Stimulated activated CD8-positive, alpha-beta memory T cell treated with anti-CD3 and anti-CD28 coated beads, Interleukin-12 subunit alpha, Interleukin-12 subunit beta, amount 100 ng/mL, for 24 hours (primary cell): ENCODE data around the gene FAM221B.

Experiments
- DNase-seq: peaks from one replicate; pipeline ENCODE4 v3.0.0-alpha.2; 2020; ENCODE audit errors: extremely low read depth

Gene FAM221B

GRCh38 chr9:35828716-35829083 is at the start of gene FAM221B:
TSS of gene FAM221B (minus strand) at chr9:35828732. CDS start at chr9:35826161, 2,571 bp downstream.
- DNase-seq = no peak

- no peak for DNase-seq
Measured at GRCh38 chr9:35872505-35872904, 44.0 kb upstream of the FAM221B start.

GRCh38 chr9:35871545-35871944 is 43.0 kb upstream of the FAM221B start:
- no peak for DNase-seq

GRCh38 chr9:35870351-35870923 is 41.9 kb upstream of the FAM221B start, which contains the start of gene OR13J1:
TSS of gene OR13J1 (minus strand) at chr9:35870401. CDS start at chr9:35870401, 0 bp downstream.
- no peak for DNase-seq

GRCh38 chr9:35869621-35870216 is 41.2 kb upstream of the FAM221B start:
- no peak for DNase-seq

GRCh38 chr9:35868933-35869332 is 40.4 kb upstream of the FAM221B start:
- DNase-seq = no peak

- DNase-seq = no peak
Measured at GRCh38 chr9:35867538-35867937, 39.0 kb upstream of the FAM221B start.

GRCh38 chr9:35864695-35865255 is 36.2 kb upstream of the FAM221B start:
- DNase-seq = no peak

- DNase-seq = no peak
Measured at GRCh38 chr9:35863583-35863982, 35.1 kb upstream of the FAM221B start.

GRCh38 chr9:35862328-35862727 is 33.8 kb upstream of the FAM221B start:
- DNase-seq = no peak

GRCh38 chr9:35861161-35861897 is 32.8 kb upstream of the FAM221B start:
- DNase-seq = no peak

- DNase-seq = no peak
Measured at GRCh38 chr9:35859990-35860339, 31.4 kb upstream of the FAM221B start.

- DNase-seq = no peak
Measured at GRCh38 chr9:35859310-35859989, 30.9 kb upstream of the FAM221B start.

GRCh38 chr9:35858458-35858857 is 29.9 kb upstream of the FAM221B start:
- no peak for DNase-seq

GRCh38 chr9:35856882-35857281 is 28.4 kb upstream of the FAM221B start:
- no peak for DNase-seq

- DNase-seq = no peak
Measured at GRCh38 chr9:35856206-35856605, 27.7 kb upstream of the FAM221B start.

GRCh38 chr9:35854091-35854762 is 25.7 kb upstream of the FAM221B start:
- no peak for DNase-seq

- DNase-seq = no peak
Measured at GRCh38 chr9:35852876-35853865, 24.6 kb upstream of the FAM221B start.

- DNase-seq = no peak
Measured at GRCh38 chr9:35852267-35852815, 23.8 kb upstream of the FAM221B start.
